GM12801 (cell line): ENCODE data around the gene EDN1.

Source experiments
- TF ChIP-seq, protein P1 (sequence below): IDR thresholded peaks from one replicate; pipeline ENCODE4 v1.5.1; 2011; ENCODE audit warnings: control low read depth; ENCODE audit not compliant: insufficient read length; ENCODE audit errors: extremely low read depth

EDN1 gene

DNA sequence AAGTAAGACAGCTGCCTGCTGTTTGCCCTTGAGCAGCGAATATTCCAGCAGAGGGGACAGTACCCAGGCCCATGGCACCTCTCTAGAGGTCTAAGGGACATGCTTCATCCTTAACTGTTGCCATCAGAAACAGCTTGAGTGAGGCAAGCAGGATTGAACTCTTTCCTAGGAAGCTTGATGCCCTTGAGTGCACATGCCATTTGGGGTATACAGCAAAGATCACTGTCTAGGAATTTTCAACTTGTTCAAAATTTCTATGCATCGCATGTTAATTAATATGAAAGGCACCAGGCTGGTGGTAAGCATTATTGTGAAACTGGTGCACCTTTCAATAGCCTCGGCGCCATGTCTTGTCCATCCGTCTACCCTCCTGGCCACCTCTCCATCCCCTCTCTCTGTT is 54.1 kb downstream of the EDN1 start:
- TF ChIP-seq, protein P1, sequence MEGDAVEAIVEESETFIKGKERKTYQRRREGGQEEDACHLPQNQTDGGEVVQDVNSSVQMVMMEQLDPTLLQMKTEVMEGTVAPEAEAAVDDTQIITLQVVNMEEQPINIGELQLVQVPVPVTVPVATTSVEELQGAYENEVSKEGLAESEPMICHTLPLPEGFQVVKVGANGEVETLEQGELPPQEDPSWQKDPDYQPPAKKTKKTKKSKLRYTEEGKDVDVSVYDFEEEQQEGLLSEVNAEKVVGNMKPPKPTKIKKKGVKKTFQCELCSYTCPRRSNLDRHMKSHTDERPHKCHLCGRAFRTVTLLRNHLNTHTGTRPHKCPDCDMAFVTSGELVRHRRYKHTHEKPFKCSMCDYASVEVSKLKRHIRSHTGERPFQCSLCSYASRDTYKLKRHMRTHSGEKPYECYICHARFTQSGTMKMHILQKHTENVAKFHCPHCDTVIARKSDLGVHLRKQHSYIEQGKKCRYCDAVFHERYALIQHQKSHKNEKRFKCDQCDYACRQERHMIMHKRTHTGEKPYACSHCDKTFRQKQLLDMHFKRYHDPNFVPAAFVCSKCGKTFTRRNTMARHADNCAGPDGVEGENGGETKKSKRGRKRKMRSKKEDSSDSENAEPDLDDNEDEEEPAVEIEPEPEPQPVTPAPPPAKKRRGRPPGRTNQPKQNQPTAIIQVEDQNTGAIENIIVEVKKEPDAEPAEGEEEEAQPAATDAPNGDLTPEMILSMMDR = no peak

DNA sequence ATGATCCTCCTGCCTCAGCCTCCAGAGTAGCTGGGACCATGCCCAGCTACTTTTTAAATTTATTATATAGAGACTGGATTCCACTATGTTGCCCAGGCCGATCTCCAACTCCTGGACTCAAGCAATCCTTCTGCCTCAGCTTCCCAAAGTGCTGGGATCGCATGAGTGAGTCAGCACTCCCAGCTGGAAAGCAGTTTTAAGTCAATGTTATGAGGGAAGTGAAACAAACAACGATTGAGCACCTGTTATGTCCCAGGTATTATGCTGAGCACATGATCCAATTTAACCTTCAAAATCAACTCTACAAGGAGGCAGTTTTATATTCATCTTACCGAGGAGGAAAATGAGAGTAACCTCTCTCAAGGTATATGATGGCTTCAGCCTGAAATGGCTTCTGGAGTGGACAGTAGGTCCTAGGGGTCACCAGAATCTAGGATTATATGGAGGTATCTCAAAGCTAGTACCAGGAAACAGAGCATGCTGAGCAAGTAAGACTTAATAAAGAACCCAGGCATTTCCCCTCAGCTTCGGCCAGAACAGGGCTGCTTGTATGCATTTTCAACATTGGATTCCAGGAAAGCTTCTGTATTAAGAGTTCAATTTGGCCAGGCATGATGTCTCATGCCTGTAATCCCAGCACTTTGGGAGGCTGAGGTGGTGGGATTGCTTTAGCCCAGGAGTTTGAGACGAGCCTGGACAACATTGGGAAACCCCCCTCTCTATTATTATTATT is 55.0 kb downstream of the EDN1 start:
- TF ChIP-seq, protein P1 = no peak

DNA sequence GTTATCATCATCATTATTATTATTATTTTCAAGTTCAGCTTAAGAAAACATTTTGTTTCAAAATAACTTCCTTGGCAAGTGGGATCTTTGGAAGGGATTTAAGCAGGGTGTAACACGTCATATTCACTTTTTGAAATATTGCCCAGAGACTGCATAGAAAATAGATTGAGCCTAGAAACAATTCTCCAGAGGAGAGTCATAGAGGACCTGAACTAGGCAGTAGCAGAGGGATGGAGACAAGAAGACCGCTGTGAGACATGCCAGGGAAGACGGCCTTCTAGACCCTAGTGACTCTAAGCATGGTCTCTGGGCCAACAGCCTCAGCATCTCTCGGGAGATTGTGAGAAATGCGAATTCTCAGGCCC is 55.5 kb downstream of the EDN1 start:
- TF ChIP-seq, protein P1 = no peak
